DOHH2 (cell line): ENCODE measurements around the gene NPM3.

Experiments
- H3F3A ChIP-seq: fragments of 200-600 bp; sonication (generic), shearing (Covaris generic); 2 replicates; pipeline ENCODE4 v1.6.0; 2016; ENCODE audit warnings: antibody characterized with exemption, mild to moderate bottlenecking; ENCODE audit not compliant: control insufficient read depth, insufficient read depth
- H3K27ac ChIP-seq: fragments of 200-600 bp; sonication (generic); 2 replicates; pipeline ENCODE4 v1.5.1; 2014; ENCODE audit warnings: low read depth, mild to moderate bottlenecking, low read length, moderate library complexity
- H3K27me3 ChIP-seq: fragments of 200-600 bp; sonication (generic); 2 replicates; pipeline ENCODE4 v1.6.1; 2014; ENCODE audit warnings: mild to moderate bottlenecking, low read length, mixed read lengths; ENCODE audit not compliant: control insufficient read depth
- H3K36me3 ChIP-seq: fragments of 200-600 bp; sonication (generic); 2 replicates; pipeline ENCODE4 v1.6.1; 2014; ENCODE audit warnings: mild to moderate bottlenecking, low read length, moderate library complexity, mixed read lengths; ENCODE audit not compliant: control insufficient read depth
- H3K4me1 ChIP-seq: fragments of 200-600 bp; sonication (generic); 2 replicates; pipeline ENCODE4 v1.6.1; 2014; ENCODE audit warnings: mild to moderate bottlenecking, low read length, mixed read lengths; ENCODE audit not compliant: control insufficient read depth
- H3K4me2 ChIP-seq: fragments of 200-600 bp; sonication (generic); 2 replicates; pipeline ENCODE4 v1.6.0; 2014; ENCODE audit warnings: mild to moderate bottlenecking, low read length, moderate library complexity
- H3K4me3 ChIP-seq: fragments of 200-600 bp; sonication (generic); 2 replicates; pipeline ENCODE4 v1.5.1; 2014; ENCODE audit warnings: mild to moderate bottlenecking, low read length, mixed read lengths
- H3K79me2 ChIP-seq: fragments of 200-600 bp; sonication (generic); 2 replicates; pipeline ENCODE4 v1.6.1; 2014; ENCODE audit warnings: mild to moderate bottlenecking, low read length, mixed read lengths; ENCODE audit not compliant: control insufficient read depth
- H3K9me2 ChIP-seq: fragments of 200-600 bp; sonication (generic); replicated peaks from 2 replicates; pipeline ENCODE4 v1.6.1; 2014; ENCODE audit warnings: mild to moderate bottlenecking, low read length, mixed read lengths; ENCODE audit not compliant: control insufficient read depth
- H3K9me3 ChIP-seq: fragments of 200-600 bp; sonication (generic); 2 replicates; pipeline ENCODE4 v1.6.1; 2014; ENCODE audit warnings: antibody characterized with exemption, low read length, mixed read lengths; ENCODE audit not compliant: control insufficient read depth, insufficient read depth
- H4K20me1 ChIP-seq: fragments of 200-600 bp; sonication (generic); 2 replicates; pipeline ENCODE4 v1.6.0; 2014; ENCODE audit warnings: low read depth, mild to moderate bottlenecking, antibody characterized with exemption, low read length, moderate library complexity; ENCODE audit not compliant: control insufficient read depth, insufficient read depth
- CTCF ChIP-seq: fragments of 200-600 bp; sonication (generic); IDR thresholded peaks from one replicate; pipeline ENCODE4 v1.5.1; 2014; ENCODE audit warnings: antibody characterized with exemption, mild to moderate bottlenecking, low read depth, low read length; ENCODE audit not compliant: poor library complexity, severe bottlenecking
- EZH2phosphoT487 ChIP-seq: fragments of 200-600 bp; sonication (generic); IDR thresholded peaks from 2 replicates; pipeline ENCODE4 v1.6.1; 2017; ENCODE audit warnings: borderline replicate concordance, mild to moderate bottlenecking, antibody characterized with exemption, low read length, moderate library complexity, mixed read lengths

Gene NPM3, protein sequence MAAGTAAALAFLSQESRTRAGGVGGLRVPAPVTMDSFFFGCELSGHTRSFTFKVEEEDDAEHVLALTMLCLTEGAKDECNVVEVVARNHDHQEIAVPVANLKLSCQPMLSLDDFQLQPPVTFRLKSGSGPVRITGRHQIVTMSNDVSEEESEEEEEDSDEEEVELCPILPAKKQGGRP

GRCh38 chr10:101782811-101783735 lies at the start of gene NPM3:
Gene NPM3 (minus strand): TSS chr10:101783446. CDS start chr10:101783390, 56 bp downstream.
- TF ChIP-seq CTCF (no peak), EZH2phosphoT487 (no peak)
- no peaks in the 10 kb centered on the region; the same call in 1 of the 2 replicates for H3K27me3 ChIP-seq
- H3K27ac ChIP-seq: peak within 1 kb of the TSS; percentile 22
- peak within 1 kb of the TSS; percentile 85 for H3K4me3 ChIP-seq
- H3K9me2 ChIP-seq: no peaks in the 10 kb centered on the region
- peaks cover 30% of the 10 kb centered on the region for H3F3A ChIP-seq
- H3K9me3 ChIP-seq: no peaks in the 10 kb centered on the region
- no peaks in the 10 kb centered on the region for H4K20me1 ChIP-seq
- peak within 1 kb of the TSS; percentile 97 for H3K4me2 ChIP-seq
- peaks cover 56% of the 10 kb centered on the region for H3K36me3 ChIP-seq
- peaks cover 53% of the 10 kb centered on the region for H3K4me1 ChIP-seq
- peaks cover 24% of the 10 kb centered on the region for H3K79me2 ChIP-seq

DNA sequence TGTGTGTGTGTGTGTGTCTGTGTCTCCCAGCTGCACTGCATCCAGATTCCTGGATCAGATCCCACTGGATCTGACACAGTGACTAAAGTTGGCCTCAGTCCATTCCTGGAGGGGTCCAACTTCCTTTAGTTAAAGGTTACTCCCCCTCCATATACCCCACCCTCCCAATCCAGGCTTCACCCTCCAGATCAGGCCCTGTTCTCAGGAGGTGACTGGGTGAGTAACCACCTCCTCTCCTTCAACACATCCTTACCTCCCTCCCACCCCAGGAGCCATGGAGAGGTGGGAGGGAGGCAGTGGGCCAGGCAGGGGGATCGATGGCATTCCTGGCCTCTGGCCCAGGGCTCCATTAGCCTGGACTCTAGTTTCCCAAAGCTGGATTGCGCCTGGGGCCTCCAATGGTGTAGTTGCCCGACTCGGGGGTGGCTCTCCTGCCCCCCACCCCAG lies 49.1 kb upstream of the NPM3 start:
- H3K36me3 ChIP-seq: no peaks in the 10 kb centered on the region
- 0 out of 2 replicates have a peak, but pooled peaks cover 3% of the 10 kb centered on the region for H4K20me1 ChIP-seq
- TF ChIP-seq CTCF (no peak), EZH2phosphoT487 (no peak)
- no peak overlapping the region for H3K4me2 ChIP-seq
- H3F3A ChIP-seq: peaks cover 10% of the 10 kb centered on the region
- H3K4me3 ChIP-seq: no peak overlapping the region
- H3K9me2 ChIP-seq: no peaks in the 10 kb centered on the region
- no peaks in the 10 kb centered on the region for H3K9me3 ChIP-seq
- no peaks in the 10 kb centered on the region for H3K27me3 ChIP-seq
- H3K27ac ChIP-seq: no peak overlapping the region
- peaks cover 41% of the 10 kb centered on the region for H3K4me1 ChIP-seq
- no peaks in the 10 kb centered on the region for H3K79me2 ChIP-seq

- H3K4me1 ChIP-seq: peaks cover 41% of the 10 kb centered on the region
- H3K27ac ChIP-seq: peak overlapping the region; percentile 63
- H3K4me3 ChIP-seq: peak overlapping the region; percentile 85
- 0 out of 2 replicates have a peak, but pooled peaks cover 3% of the 10 kb centered on the region for H4K20me1 ChIP-seq
- peak overlapping the region; percentile 79 for H3K4me2 ChIP-seq
- TF ChIP-seq EZH2phosphoT487 (no peak), CTCF (no peak)
- H3K9me2 ChIP-seq: no peaks in the 10 kb centered on the region
- no peaks in the 10 kb centered on the region for H3K9me3 ChIP-seq
- H3K36me3 ChIP-seq: no peaks in the 10 kb centered on the region
- H3F3A ChIP-seq: peaks cover 10% of the 10 kb centered on the region
- H3K79me2 ChIP-seq: no peaks in the 10 kb centered on the region
- no peaks in the 10 kb centered on the region for H3K27me3 ChIP-seq
Observed at GRCh38 chr10:101831169-101831811, 48.0 kb upstream of the NPM3 start.
